Lung (tissue), 12 donors: ENCODE measurements around the gene KPRP. TPM values are rescaled to one million over a fixed set of nuclear protein-coding genes. Genes with fewer than 3 reads are reported as not detected.
A peak's percentile ranks its signal among the peaks of the same experiment; 100 is the strongest.

Source experiments
- ATAC-seq: fragments of 200-7000 bp; cut with Tn5 transposase; one replicate; pipeline ENCODE4 v1.9.1; 2020; ENCODE audit warnings: moderate number of reproducible peaks; ENCODE audit not compliant: insufficient read depth, low FRiP score
- DNase-seq, 3 donors: peaks; one replicate each; pipeline ENCODE4 v3.0.0-alpha.2; 2013 to 2017
- H3K27ac ChIP-seq, 2 donors: one replicate each; pipeline ENCODE4 v1.5.1; 2013; ENCODE audit warnings: mild to moderate bottlenecking in 2 of 2, moderate library complexity in 2 of 2, control low read depth in 1 of 2, inconsistent platforms in 1 of 2, low read depth in 1 of 2, low read length in 1 of 2
- H3K27me3 ChIP-seq, 3 donors: one replicate each; pipeline ENCODE4 v1.5.1; 2013; ENCODE audit warnings: low read length in 2 of 3; ENCODE audit not compliant: control insufficient read depth in 3 of 3, insufficient read depth in 3 of 3
- H3K36me3 ChIP-seq, 4 donors: one replicate each; pipeline ENCODE4 v1.5.1; 2013; ENCODE audit warnings: low read length in 4 of 4, mild to moderate bottlenecking in 1 of 4, moderate library complexity in 1 of 4; ENCODE audit not compliant: control insufficient read depth in 4 of 4, insufficient read depth in 4 of 4
- H3K4me1 ChIP-seq, 5 donors: one replicate each; pipeline ENCODE4 v1.5.1; 2013; ENCODE audit warnings: low read length in 5 of 5, mild to moderate bottlenecking in 2 of 5, moderate library complexity in 1 of 5; ENCODE audit not compliant: control insufficient read depth in 5 of 5, insufficient read depth in 5 of 5
- H3K4me3 ChIP-seq: one replicate; pipeline ENCODE4 v1.5.1; 2013; ENCODE audit warnings: mild to moderate bottlenecking, control low read depth, moderate library complexity
- H3K9ac ChIP-seq, 2 donors: one replicate each; pipeline ENCODE4 v1.5.1; 2013; ENCODE audit warnings: low read length in 2 of 2, control low read depth in 1 of 2; ENCODE audit not compliant: insufficient read depth in 1 of 2
- H3K9me3 ChIP-seq, 4 donors: one replicate each; pipeline ENCODE4 v1.5.1; 2013; ENCODE audit warnings: low read length in 3 of 4, mild to moderate bottlenecking in 1 of 4, moderate library complexity in 1 of 4; ENCODE audit not compliant: control insufficient read depth in 4 of 4, insufficient read depth in 3 of 4
- CTCF ChIP-seq: IDR thresholded peaks from 2 replicates; pipeline ENCODE4 v1.5.1; 2012; ENCODE audit warnings: mild to moderate bottlenecking; ENCODE audit errors: control extremely low read depth, extremely low read depth
- WGBS, 2 donors: extraction: QIAGEN DNeasy Blood & Tissue Kit; methylation state at CpG; one replicate each; pipeline ENCODE4 v1.1.7; 2013; 5-methylcytosine and 5-hydroxymethylcytosine counted together
- polyA plus RNA-seq, 2 donors: library from polyadenylated mRNA; stranded (reverse); fragments of 200-250 nt; gene quantifications; one replicate each; pipeline ENCODE4 v1.2.1, GENCODE V29; 2013
- total RNA-seq, 2 donors: library from RNA; depleted of rRNA in 1 of 2; stranded (reverse); fragments of >200 nt in 1 of 2; gene quantifications; one replicate each; pipeline ENCODE4 v1.2.1, GENCODE V29; 2014 to 2021
- donor health status: control.
- donor health status: control.
- donor health status: Bipolar disorder and iron deficiency.
- donor health status: healthy.
- donor health status: DM: yes; HTN: yes; CAD: no.

Gene KPRP
- total and polyA plus RNA-seq, 4 donors = not detected

- ATAC-seq (no peak), DNase-seq (no peak)
- no peak overlapping the region for H3K9ac ChIP-seq
- no peaks in the 10 kb centered on the region for H3K4me1 ChIP-seq
- no peak for TF ChIP-seq CTCF
- H3K27me3 ChIP-seq = no peaks in the 10 kb centered on the region
- H3K9me3 ChIP-seq = no peaks in the 10 kb centered on the region
- H3K4me3 ChIP-seq = no peak overlapping the region
- no peak overlapping the region for H3K27ac ChIP-seq
- no peaks in the 10 kb centered on the region for H3K36me3 ChIP-seq
These were observed 16.2 kb upstream of the KPRP start for GRCh38 chr1:152741656-152742055.

GRCh38 chr1:152743371-152744145 lies 14.3 kb upstream of the KPRP start:
- Histone ChIP-seq H3K36me3 (no peaks in the 10 kb centered on the region), H3K9ac (no peak overlapping the region), H3K27ac (no peak overlapping the region), H3K9me3 (no peaks in the 10 kb centered on the region), H3K27me3 (peaks cover 0 to 3% (median 0%) of the 10 kb centered on the region in 3 donors), H3K4me1 (no peaks in the 10 kb centered on the region), H3K4me3 (no peak overlapping the region)
- 43 to 55% methylated on average over 2 of the region's 2 CpGs for WGBS, 2 donors
- TF ChIP-seq CTCF = no peak
- DNase-seq (no peak), ATAC-seq (no peak)

GRCh38 chr1:152745289-152745704 lies 12.5 kb upstream of the KPRP start:
- TF ChIP-seq CTCF = no peak
- Histone ChIP-seq H3K27me3 (peaks cover 0 to 3% (median 0%) of the 10 kb centered on the region in 3 donors), H3K4me1 (no peaks in the 10 kb centered on the region), H3K36me3 (no peaks in the 10 kb centered on the region), H3K9me3 (no peaks in the 10 kb centered on the region), H3K27ac (no peak overlapping the region), H3K4me3 (no peak overlapping the region), H3K9ac (no peak overlapping the region)
- DNase-seq (peak in 2 of 3 donors; percentile 0 to 4), ATAC-seq (no peak)
- 64 to 73% methylated on average over 4 of the region's 4 CpGs for WGBS, 2 donors
